ENCODE data around the gene VTI1A. TPM values are rescaled to one million over a fixed set of nuclear protein-coding genes. Genes with fewer than 3 reads are reported as not detected.

Gene VTI1A
- total and polyA plus RNA-seq, 2 of the 13 experiments (the other 11 are each of a cell fraction or from before 2014, with no cell fraction given) = 11.7 to 32.7 TPM

GRCh38 chr10:112507988-112508387 lies 61.0 kb downstream of the VTI1A start:
- no peak for TF ChIP-seq ZBTB34 (CRISPR knock-in tag; IDR thresholded peaks at IDR 0.05)
- TF ChIP-seq ZNF484 (CRISPR knock-in tag; IDR thresholded peaks at IDR 0.05; ENCODE audit: borderline replicate concordance, low read depth) = no peak
- TF ChIP-seq ZNF207 (IDR thresholded peaks at IDR 0.05; ENCODE audit: borderline replicate concordance) = no peak
- TF ChIP-seq PRPF4 (IDR thresholded peaks at IDR 0.05; ENCODE audit: low read depth, low read length, poor library complexity, severe bottlenecking) = no peak
- no peak for TF ChIP-seq REXO4 (CRISPR knock-in tag; IDR thresholded peaks at IDR 0.05; ENCODE audit: borderline replicate concordance)
- no peak for TF ChIP-seq HIC2 (CRISPR knock-in tag; IDR thresholded peaks at IDR 0.05; ENCODE audit: low read depth)
- no peak for TF ChIP-seq LRRFIP1 (CRISPR knock-in tag; conservative IDR thresholded peaks at IDR 0.05)
- TF ChIP-seq MAFK (conservative IDR thresholded peaks at IDR 0.05 in 1 of 2, IDR thresholded peaks at IDR 0.05 in 1 of 2; ENCODE audit: low read length in 2 of 2) = no peak
- TF ChIP-seq ZNF724P (CRISPR knock-in tag; IDR thresholded peaks at IDR 0.05; ENCODE audit: borderline replicate concordance) = no peak
- H3K9ac ChIP-seq (ENCODE audit: insufficient read depth, low read depth, low read length) = no peak overlapping the region
- no peak overlapping the region for H3K4me3 ChIP-seq (replicated peaks in 1 of 3; ENCODE audit: insufficient read depth in 1 of 3, low read depth in 2 of 3, low read length in 3 of 3)
- DNase-seq (ENCODE audit: low spot score) (no peak), FAIRE-seq (no peak), ATAC-seq (no peak)
- WGBS (ENCODE audit: low lambda C conversion rate) = 81% methylated on average over 4 of the region's 4 CpGs
- intact Hi-C loops (cut with micrococcal nuclease; ENCODE audit: unreplicated experiment) (no loop called here), in situ Hi-C loops (cut with HindIII; ENCODE audit: extremely low pct_ligation_motif_present, low pct_unique_long_range_greater_than_20kb) (no loop called here)
- no peaks in the 10 kb centered on the region for H3K79me2 ChIP-seq (ENCODE audit: insufficient read depth, low read length)
- peaks cover 8% of the 10 kb centered on the region; the same call in 1 of the 2 replicates for H3K4me1 ChIP-seq (ENCODE audit: insufficient read depth, low read length)
- no peaks in the 10 kb centered on the region for H3K9me3 ChIP-seq (ENCODE audit: low read length)
- POLR2A ChIA-PET = no interaction called here
- BruUV-seq (replicated peaks) = no TSS peak
- no peak overlapping the region for H3K27ac ChIP-seq (ENCODE audit: extremely low read length, insufficient read depth, low read length)
- H2AFZ ChIP-seq (ENCODE audit: low read length) = no peak overlapping the region
- H4K20me1 ChIP-seq (ENCODE audit: insufficient read depth, low read length) = no peaks in the 10 kb centered on the region
- no peaks in the 10 kb centered on the region for H3K27me3 ChIP-seq (ENCODE audit: control insufficient read depth in 1 of 2, insufficient read depth in 2 of 2, low read length in 2 of 2)
- no peaks in the 10 kb centered on the region for H3K36me3 ChIP-seq (replicated peaks in 1 of 2; ENCODE audit: control insufficient read depth in 1 of 2, insufficient read depth in 2 of 2, low read length in 2 of 2)
- H3K4me2 ChIP-seq (ENCODE audit: low read depth, low read length) = no peak overlapping the region
- CTCF ChIA-PET (ENCODE audit: low intra/inter-chr PET ratio, low total read pairs) = no interaction called here

Data from HepG2 (cell line).